Parathyroid adenoma (tissue), 2 donors: ENCODE results near the gene ATAD2B.

Experiments used
- H2AFZ ChIP-seq: fragments of 300-600 bp; sonication (generic); one replicate; pipeline ENCODE4 v1.7.0; 2017; ENCODE audit warnings: antibody characterized with exemption, mild to moderate bottlenecking
- H3K27ac ChIP-seq: fragments of 300-600 bp; sonication (generic); one replicate; pipeline ENCODE4 v1.7.0; 2017
- H3K27me3 ChIP-seq: fragments of 300-600 bp; sonication (generic); one replicate; pipeline ENCODE4 v1.7.0; 2017; ENCODE audit warnings: low read length; ENCODE audit not compliant: control insufficient read depth, insufficient read depth
- H3K36me3 ChIP-seq: fragments of 300-600 bp; sonication (generic); one replicate; pipeline ENCODE4 v1.7.0; 2017; ENCODE audit warnings: low read length; ENCODE audit not compliant: control insufficient read depth, insufficient read depth
- H3K4me1 ChIP-seq: fragments of 300-600 bp; sonication (generic); one replicate; pipeline ENCODE4 v1.7.0; 2017; ENCODE audit warnings: control low read depth
- H3K4me2 ChIP-seq: fragments of 300-600 bp; sonication (generic); one replicate; pipeline ENCODE4 v1.7.0; 2017; ENCODE audit warnings: low read length
- H3K4me3 ChIP-seq: fragments of 300-600 bp; sonication (generic); one replicate; pipeline ENCODE4 v1.7.0; 2017; ENCODE audit warnings: low read depth, low read length
- H3K79me2 ChIP-seq: fragments of 300-600 bp; sonication (generic); one replicate; pipeline ENCODE4 v1.7.0; 2017; ENCODE audit warnings: control low read depth
- H3K9ac ChIP-seq: fragments of 300-600 bp; sonication (generic); one replicate; pipeline ENCODE4 v1.7.0; 2017; ENCODE audit warnings: mild to moderate bottlenecking
- H3K9me3 ChIP-seq: fragments of 300-600 bp; sonication (generic); one replicate; pipeline ENCODE4 v1.7.0; 2017; ENCODE audit warnings: low read length; ENCODE audit not compliant: control insufficient read depth
- TF ChIP-seq, protein P1 (sequence below): fragments of 300-600 bp; sonication (generic); IDR thresholded peaks from one replicate; pipeline ENCODE4 v1.7.0; 2017; ENCODE audit warnings: antibody characterized with exemption, mild to moderate bottlenecking
- donor health status: primary hyperparathyroidism.

The ATAD2B gene

GRCh38 chr2:23827287-23827686, 99.6 kb downstream of the ATAD2B start:
- TF ChIP-seq, protein P1, sequence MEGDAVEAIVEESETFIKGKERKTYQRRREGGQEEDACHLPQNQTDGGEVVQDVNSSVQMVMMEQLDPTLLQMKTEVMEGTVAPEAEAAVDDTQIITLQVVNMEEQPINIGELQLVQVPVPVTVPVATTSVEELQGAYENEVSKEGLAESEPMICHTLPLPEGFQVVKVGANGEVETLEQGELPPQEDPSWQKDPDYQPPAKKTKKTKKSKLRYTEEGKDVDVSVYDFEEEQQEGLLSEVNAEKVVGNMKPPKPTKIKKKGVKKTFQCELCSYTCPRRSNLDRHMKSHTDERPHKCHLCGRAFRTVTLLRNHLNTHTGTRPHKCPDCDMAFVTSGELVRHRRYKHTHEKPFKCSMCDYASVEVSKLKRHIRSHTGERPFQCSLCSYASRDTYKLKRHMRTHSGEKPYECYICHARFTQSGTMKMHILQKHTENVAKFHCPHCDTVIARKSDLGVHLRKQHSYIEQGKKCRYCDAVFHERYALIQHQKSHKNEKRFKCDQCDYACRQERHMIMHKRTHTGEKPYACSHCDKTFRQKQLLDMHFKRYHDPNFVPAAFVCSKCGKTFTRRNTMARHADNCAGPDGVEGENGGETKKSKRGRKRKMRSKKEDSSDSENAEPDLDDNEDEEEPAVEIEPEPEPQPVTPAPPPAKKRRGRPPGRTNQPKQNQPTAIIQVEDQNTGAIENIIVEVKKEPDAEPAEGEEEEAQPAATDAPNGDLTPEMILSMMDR, result no peak
- no peak overlapping the region for H2AFZ ChIP-seq
- H3K36me3 ChIP-seq, result no peaks in the 10 kb centered on the region
- H3K4me3 ChIP-seq, result no peak overlapping the region
- H3K4me1 ChIP-seq, result no peaks in the 10 kb centered on the region
- H3K27ac ChIP-seq, result no peak overlapping the region
- no peak overlapping the region for H3K4me2 ChIP-seq
- H3K9ac ChIP-seq, result no peak overlapping the region
- H3K9me3 ChIP-seq, result no peaks in the 10 kb centered on the region
- H3K27me3 ChIP-seq, result no peaks in the 10 kb centered on the region
- H3K79me2 ChIP-seq, result no peaks in the 10 kb centered on the region

- Histone ChIP-seq H3K79me2 (no peaks in the 10 kb centered on the region), H3K4me3 (no peak overlapping the region), H3K36me3 (no peaks in the 10 kb centered on the region), H3K9me3 (no peaks in the 10 kb centered on the region), H3K4me1 (no peaks in the 10 kb centered on the region), H3K9ac (no peak overlapping the region), H3K27ac (no peak overlapping the region), H3K4me2 (no peak overlapping the region), H2AFZ (no peak overlapping the region), H3K27me3 (no peaks in the 10 kb centered on the region)
- TF ChIP-seq, protein P1, result no peak
These were observed 100.2 kb downstream of the ATAD2B start for GRCh38 chr2:23826771-23827170.

DNA sequence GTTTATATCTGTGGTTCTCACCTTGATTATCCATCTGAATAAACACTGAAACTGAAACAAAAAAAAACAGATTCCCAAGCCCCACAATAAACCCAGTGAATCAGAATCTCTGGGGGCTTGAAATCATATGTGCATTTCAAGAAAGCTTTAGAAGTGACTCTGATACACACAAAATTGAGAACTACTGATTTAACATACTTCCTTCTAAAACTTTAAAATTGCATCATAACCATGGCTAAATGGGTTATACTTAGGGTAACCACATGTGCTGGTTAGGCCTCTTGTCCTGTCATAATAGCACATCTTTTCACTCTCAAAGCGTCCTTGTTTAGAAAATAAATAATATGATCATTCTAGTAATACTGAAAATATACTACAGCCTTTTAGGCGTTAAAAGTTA, 100.9 kb downstream of the ATAD2B start:
- H2AFZ ChIP-seq, result no peak overlapping the region
- H3K36me3 ChIP-seq, result no peaks in the 10 kb centered on the region
- H3K79me2 ChIP-seq, result no peaks in the 10 kb centered on the region
- no peak overlapping the region for H3K9ac ChIP-seq
- no peaks in the 10 kb centered on the region for H3K4me1 ChIP-seq
- H3K4me2 ChIP-seq, result no peak overlapping the region
- no peak overlapping the region for H3K4me3 ChIP-seq
- no peaks in the 10 kb centered on the region for H3K27me3 ChIP-seq
- TF ChIP-seq, protein P1, result no peak
- no peak overlapping the region for H3K27ac ChIP-seq
- no peaks in the 10 kb centered on the region for H3K9me3 ChIP-seq

GRCh38 chr2:23824777-23825212, 102.1 kb downstream of the ATAD2B start:
- no peak overlapping the region for H3K27ac ChIP-seq
- TF ChIP-seq, protein P1, result peak; percentile 68
- H3K9ac ChIP-seq, result no peak overlapping the region
- no peaks in the 10 kb centered on the region for H3K9me3 ChIP-seq
- no peak overlapping the region for H3K4me2 ChIP-seq
- no peak overlapping the region for H3K4me3 ChIP-seq
- no peaks in the 10 kb centered on the region for H3K27me3 ChIP-seq
- no peaks in the 10 kb centered on the region for H3K36me3 ChIP-seq
- no peaks in the 10 kb centered on the region for H3K79me2 ChIP-seq
- H3K4me1 ChIP-seq, result no peaks in the 10 kb centered on the region
- H2AFZ ChIP-seq, result no peak overlapping the region

- Histone ChIP-seq H3K9me3 (no peaks in the 10 kb centered on the region), H3K4me3 (no peak overlapping the region), H3K79me2 (no peaks in the 10 kb centered on the region), H3K27me3 (no peaks in the 10 kb centered on the region), H3K4me2 (no peak overlapping the region), H3K36me3 (no peaks in the 10 kb centered on the region), H2AFZ (no peak overlapping the region), H3K27ac (no peak overlapping the region), H3K4me1 (no peaks in the 10 kb centered on the region), H3K9ac (no peak overlapping the region)
- TF ChIP-seq, protein P1, result no peak
These were observed 103.1 kb downstream of the ATAD2B start for GRCh38 chr2:23823863-23824262.
